ENCODE data around the gene AOX1.
"Not testable (repeated sequence)": the region's sequence is repeated elsewhere in the genome, so short reads cannot be mapped to it uniquely, and the experiment has no call there.

The AOX1 gene

DNA sequence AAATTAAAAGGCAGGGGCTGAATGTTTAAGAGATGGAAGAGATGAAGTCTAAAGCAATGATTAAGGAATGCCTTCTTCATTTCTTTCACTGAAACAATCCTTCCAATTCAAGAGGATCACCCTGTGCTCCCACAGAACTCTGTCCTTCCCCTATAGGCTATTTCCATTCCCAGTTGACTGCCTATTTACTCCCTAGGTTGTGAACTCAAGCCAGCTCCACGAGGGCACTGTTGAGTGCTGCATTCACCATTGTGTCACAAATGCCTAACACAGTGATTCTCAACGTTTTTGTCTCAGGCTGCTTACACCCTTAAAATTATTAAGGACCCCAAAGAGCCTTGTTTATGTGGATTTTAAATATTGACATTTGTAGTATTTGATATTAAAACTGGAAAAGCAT is 112.4 kb downstream of the AOX1 start:
- in situ Hi-C loops (cut with HindIII; ENCODE audit: low sequenced_read_pairs) = no loop called here

DNA sequence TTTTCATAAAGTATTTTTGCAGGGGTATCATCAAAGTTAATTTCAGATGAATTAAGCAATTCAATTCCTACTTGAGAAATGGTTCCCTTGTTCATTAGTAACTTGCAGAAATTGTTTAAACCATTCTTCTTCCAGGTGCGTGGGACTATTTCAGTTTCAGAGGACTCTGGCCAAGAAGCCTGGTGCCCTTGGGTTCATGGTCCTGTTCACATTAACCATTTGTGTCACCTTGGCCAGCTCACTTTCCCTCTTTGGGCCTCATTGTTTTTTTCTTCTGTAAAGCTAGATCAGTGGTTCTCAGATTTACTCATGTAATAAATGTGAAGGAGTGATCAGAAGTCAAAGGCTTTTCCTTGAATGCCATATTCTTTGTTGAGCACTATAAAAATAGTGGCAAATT is 113.5 kb downstream of the AOX1 start:
- in situ Hi-C loops (cut with HindIII; ENCODE audit: low sequenced_read_pairs) = no loop called here

DNA sequence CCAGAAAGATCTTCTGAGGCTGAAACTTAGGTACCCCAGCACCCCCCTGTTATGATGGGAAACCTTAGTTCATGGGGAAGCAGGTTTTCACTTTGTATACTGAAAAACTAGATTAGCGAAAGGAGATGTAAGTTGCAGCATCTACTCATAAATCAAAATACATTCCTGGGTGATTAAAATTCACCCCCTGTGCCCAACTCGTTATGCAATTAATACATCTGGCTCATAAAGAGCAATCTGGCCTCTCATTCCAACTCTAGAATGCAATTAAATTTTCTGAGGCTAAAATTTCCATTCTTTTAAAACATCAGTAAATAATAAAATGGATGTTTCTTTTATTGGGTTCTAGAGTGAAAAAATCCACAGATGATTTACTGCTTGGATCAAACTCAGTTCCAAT is 115.0 kb downstream of the AOX1 start:
- in situ Hi-C loops (cut with HindIII; ENCODE audit: low sequenced_read_pairs) = no loop called here

DNA sequence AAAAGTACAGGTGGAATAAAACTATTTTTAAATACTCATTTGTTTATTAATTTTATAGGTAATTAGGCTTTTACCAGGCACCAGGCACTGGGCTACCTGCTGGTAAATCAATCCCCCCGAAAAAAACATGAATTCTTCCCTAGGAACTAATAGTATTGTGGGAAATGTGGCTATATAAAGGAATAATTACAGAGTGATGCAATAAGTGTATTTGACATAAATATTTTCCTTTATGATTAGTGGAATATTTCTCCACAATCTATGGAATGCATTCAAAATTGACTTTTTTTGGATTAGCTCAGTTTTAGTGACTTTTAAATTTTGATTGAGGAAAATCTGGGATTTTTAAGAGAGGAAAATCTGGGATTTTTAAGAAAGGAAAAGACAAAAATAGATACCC is 116.2 kb downstream of the AOX1 start:
- in situ Hi-C loops (cut with HindIII; ENCODE audit: low sequenced_read_pairs) = no loop called here

DNA sequence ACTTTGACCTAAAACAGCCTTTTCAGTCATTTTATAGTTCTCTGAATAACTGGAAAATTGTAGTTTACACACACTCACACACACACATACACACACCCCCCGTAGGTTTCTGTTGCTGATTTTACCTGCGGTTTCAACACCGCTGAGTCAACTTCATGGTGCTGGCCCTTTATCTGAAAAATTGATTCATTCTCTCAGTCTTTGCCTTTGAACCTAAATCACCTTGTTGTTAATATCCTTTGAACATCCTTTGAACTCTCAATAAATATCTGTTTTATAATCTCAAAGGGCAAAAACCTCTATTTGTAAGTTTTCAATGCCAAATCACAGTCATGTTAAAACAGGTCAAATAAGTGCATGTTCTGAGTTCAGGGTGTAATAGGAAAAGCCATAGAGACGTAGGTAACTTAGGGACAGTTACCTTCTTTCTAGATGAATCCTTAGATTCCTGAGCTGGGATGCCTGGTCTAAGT is 116.9 kb downstream of the AOX1 start:
- in situ Hi-C loops (cut with HindIII; ENCODE audit: low sequenced_read_pairs) = no loop called here

DNA sequence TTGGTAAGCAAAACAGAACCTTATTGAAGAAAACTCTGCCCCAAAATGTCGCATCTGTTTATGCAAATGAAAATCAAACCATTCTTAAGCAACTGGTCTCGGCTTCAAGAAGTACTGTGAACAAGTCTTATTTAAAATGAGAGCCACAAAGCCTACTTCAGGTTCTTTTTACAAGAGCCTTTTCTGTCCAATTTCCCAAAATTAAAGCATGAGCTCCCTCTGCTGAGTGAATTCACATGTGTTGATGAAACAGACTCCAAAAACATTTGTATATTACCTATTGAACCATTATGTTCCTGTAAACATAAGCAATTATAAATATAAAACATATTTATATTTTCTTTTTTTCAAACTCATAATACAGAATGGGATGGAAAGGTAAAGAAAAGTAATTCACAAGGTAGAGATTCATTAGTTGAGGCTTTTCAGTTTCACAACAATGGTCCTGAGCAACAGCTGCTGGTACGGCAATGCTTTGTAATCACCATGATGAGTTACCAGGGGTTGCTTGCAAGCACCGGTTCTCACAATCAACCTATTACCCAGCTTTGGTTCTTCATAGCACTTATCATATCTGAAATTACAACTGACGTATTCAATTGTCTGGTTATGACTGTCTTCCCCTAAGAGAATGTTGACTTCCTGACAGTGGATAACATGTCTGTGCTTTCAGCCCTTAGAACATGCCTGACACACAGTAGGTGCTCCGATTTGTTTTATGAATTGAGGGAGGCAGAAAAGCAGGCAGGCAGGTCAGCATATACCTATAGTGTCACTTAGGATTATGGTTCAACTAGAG is 117.5 kb downstream of the AOX1 start:
- in situ Hi-C loops (cut with HindIII; ENCODE audit: low sequenced_read_pairs) = no loop called here

DNA sequence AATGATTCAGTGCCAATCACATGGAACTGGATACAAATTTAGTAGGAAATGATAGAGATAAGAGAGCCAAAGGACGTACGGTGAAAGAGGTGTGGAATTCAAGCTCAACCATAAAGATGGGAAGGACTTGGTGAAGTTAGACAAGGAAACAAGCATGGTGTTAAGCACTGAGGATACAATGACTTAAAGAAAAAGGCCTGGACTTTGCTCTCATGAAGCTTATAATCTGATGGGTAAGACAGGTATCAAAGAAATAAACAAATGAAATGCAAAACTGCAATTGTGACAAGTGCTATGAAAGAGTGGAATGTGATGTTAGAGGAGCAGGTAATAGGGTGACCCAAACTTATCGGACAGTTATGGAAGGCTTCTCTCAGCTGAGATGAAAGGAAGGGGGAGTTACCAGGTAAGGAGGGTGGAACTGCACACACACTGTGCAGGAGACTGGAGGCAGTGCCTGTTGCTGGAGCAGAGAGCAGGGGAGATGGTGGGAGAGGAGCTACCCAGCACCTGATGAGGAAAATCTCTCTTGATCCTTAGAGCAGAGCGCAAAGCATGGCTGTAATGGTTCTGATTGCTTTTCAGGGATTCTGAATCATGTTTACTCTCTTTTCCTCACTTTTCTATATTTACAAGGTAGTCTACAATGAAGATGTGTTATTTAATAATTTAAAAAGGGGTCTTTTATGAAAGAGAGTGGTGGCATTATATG is 118.3 kb downstream of the AOX1 start:
- in situ Hi-C loops (cut with HindIII; ENCODE audit: low sequenced_read_pairs) = no loop called here

DNA sequence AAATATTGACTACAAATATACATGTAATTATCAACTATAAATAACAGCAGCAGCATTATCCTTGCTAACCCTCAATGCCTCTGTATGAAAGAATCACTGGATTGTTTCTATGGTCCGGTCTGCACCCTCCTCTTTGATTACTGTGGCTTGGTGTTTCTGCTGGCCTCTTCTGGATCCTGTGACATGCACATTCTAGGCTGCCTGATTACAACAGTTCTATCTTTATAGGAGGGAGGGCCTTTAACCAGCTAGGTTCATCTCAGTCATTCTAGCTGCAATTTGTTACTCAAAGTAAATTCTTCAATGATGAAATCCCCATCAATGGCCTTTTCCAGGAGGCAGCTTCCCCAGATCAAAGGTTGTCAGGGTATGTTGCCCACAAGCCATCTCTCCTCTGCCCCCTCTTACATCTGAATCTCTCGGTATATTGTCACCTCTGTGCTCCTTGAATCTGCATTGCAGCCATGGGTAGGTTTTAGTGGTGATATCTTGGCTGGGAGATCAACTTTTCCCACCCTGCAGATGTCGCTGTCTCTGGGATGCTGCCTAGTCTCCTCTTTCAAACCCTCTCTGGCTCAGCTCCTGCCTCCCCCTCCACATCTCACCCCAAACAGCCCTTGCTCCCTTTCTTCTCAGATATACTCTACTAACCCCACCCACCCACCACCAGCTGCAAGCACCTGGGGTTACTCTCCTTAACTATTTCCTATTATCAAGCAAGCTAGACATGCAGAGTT is 119.7 kb downstream of the AOX1 start:
- in situ Hi-C loops (cut with HindIII; ENCODE audit: low sequenced_read_pairs) = no loop called here

DNA sequence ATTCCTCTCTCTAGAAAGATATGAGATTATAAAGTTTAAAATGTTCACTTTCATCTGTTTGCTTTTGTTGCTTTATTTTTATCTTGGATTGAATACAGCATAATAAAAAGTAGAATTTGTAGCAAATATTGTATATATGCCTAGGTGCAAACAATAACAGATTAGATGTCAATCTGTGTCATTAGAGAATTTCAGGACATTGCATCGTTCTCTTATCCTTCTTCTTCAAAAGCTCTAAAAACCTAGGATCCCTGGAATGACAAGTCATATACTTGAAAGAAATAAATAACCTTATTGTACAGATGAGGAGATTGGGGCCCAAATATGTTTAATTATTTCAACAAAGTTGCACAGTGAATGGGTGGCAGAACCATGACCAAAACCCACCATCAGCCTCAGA is 123.1 kb downstream of the AOX1 start:
- in situ Hi-C loops (cut with HindIII; ENCODE audit: low sequenced_read_pairs) = no loop called here

DNA sequence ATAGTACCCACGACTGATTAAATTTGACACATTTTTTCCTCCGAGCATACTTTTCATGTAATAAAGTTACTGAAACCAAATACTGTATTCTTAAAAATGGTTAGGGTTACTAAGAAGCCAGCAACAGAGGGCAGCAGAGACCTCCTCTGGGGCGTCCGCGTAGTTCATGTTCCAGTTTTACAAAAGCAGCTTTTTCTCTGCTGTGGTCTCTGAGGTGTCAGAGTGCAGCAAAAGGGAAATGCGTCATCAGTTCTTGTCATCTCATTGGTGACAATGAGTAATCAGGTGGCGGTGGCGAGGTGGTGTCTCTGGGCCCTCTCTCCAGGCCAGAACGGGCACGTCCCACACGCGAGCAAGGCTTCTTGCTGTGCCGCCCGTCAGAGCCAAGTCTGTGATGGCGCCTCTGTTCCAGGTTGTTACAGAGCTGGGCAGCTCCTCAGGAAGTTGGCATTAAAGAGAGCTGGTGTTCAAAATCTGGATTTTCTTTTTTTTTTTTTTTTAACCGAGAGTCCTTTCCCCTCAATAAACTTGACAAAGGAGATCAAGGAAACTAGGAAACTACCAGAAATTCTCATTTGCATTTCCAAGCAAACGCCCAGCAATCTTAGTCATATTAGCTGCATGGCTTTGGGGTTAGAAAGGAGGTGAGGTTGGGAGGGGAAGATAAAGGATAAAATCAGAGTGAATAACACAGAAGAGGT is 127.3 kb downstream of the AOX1 start:
- in situ Hi-C loops (cut with HindIII; ENCODE audit: low sequenced_read_pairs) = no loop called here

DNA sequence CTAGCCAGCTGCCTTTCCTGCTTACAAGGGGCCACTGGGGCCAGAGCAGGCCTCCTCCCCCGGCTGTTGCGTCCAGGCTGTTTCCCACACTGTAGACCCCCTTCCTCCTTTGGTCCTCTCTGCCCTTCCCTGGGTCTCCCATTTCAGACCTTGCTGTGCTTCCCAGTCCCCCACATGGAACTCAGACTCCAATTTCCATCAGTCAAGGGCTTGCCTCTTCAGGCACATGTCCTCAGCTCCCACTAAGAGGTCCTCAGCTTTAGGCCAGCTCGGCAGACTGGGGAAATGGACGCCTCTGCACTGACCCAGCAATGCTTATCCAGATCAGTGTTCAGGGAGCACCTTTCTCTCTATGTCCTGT is 127.9 kb downstream of the AOX1 start:
- in situ Hi-C loops (cut with HindIII; ENCODE audit: low sequenced_read_pairs) = no loop called here

DNA sequence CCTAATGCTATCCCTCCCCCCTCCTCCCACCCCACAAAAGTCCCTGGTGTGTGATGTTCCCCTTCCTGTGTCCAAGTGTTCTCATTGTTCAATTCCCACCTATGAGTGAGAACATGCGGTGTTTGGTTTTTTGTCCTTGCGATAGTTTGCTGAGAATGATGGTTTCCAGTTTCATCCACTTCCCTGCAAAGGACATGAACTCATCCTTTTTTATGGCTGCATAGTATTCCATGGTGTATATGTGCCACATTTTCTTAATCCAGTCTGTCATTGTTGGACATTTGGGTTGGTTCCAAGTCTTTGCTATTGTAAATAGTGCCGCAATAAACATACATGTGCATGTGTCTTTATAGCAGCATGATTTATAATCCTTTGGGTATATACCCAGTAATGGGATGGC is 129.2 kb downstream of the AOX1 start:
- in situ Hi-C loops (cut with HindIII; ENCODE audit: low sequenced_read_pairs) = not testable (repeated sequence)

DNA sequence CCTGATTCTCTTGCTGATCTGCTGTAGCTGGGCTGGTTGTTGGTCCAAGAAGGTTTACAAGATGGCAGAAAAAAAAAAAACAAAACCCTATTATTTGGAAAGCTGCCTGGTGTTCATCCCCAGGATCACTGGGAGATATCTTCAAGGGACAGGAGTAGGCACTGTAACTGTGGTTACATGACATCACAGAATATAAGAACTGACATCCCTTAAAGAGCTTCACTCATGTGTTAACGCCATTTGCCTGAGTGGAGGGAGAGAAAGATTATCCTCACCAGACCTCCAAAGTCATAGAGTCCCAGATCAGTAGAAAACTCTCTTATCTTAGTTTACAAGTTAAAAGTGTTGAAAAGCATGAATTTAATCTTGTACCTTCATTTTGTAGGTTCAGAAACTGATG is 130.6 kb downstream of the AOX1 start:
- in situ Hi-C loops (cut with HindIII; ENCODE audit: low sequenced_read_pairs) = no loop called here

Measured in DLD1 (cell line).